COLO829 (cell line): ENCODE results near the gene ADCY2.

Experiments used
- DNase-seq: peaks from one replicate; pipeline ENCODE4 v3.0.0; 2012; ENCODE audit warnings: low spot score

ADCY2 gene

GRCh38 chr5:7745882-7746610 is 350.1 kb downstream of the ADCY2 start:
- peak; percentile 40 for DNase-seq

DNA sequence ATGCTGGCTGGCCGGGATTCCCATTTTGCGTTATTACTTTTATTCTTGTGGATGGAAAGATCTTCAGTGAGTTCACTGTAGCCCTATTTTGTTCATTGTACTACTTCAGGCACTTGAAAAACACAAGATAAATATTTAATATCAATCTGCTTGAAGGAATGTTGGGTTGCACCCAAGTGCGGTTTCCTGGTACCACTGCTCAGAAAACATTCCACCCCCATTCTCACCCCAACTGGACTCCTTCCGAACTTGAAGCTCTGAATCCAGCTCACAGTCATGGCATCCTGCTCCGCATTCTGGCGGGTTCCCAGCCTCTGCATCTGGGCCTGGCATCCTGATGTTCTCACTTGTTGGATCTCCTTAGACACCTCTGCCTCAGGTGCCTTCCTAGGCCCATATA is 351.8 kb downstream of the ADCY2 start:
- no peak for DNase-seq

DNA sequence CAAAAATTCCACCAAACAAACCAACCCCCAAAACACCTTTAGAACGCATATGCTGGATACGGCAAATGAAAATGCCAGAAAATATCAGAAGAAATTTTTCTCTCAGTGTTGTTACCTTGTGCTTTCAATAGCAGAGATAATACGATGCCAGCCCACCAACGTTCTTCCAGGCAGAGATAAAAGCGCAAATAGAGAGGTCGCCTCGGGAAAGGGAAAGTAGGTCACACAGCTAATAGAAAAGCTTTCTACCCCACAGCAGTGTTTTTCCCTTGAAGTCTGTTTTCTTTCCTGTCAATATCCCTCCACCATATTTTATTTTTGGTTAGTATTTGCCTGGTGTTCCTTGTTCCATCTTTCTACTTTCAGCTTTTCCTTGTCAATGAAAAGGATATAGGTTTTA is 353.7 kb downstream of the ADCY2 start:
- DNase-seq, result no peak

DNA sequence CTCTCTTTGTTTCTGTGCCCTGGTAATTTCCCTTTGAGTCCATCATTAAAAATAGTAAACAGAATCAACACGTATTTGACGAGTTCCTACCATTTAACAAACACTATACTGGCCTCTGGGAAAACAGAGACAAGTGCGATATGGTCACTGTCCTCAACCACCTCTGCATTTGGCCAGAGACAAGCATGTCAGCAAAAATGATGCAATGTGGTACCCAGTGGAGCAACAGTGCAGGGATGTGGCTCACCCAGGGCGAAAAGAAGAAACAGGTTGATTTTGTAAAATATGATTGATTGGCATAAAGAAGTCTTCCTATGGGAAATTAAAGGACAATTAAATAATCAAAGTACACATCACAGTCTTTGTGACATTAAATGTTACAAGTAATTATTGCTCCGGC is 355.9 kb downstream of the ADCY2 start:
- DNase-seq, result no peak

DNA sequence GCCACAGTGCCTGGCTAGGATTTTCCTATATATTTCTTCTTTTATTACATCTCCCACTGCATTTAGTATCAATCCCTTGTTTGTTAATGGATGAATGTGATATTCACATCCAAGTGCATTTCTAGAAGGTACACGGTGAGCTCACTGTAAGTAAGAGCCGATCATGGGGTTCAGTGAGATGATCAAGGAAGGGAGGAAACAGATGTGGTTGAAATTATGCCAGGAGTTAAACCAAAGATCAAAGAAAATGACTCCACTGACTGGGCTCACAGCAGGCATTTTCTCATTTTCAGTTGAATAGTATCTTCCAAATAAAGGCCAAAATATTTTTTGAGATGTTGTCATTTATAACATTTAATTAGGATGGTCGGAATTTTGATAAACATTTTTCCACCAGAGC is 357.2 kb downstream of the ADCY2 start:
- DNase-seq, result no peak

- no peak for DNase-seq
Observed at GRCh38 chr5:7753596-7753995, 357.7 kb downstream of the ADCY2 start.

- no peak for DNase-seq
Observed at GRCh38 chr5:7754490-7754889, 358.6 kb downstream of the ADCY2 start.

- DNase-seq, result peak; percentile 24
Observed at GRCh38 chr5:7754997-7755596, 359.2 kb downstream of the ADCY2 start.

- DNase-seq, result no peak
Observed at GRCh38 chr5:7755958-7756357, 360.0 kb downstream of the ADCY2 start.

DNA sequence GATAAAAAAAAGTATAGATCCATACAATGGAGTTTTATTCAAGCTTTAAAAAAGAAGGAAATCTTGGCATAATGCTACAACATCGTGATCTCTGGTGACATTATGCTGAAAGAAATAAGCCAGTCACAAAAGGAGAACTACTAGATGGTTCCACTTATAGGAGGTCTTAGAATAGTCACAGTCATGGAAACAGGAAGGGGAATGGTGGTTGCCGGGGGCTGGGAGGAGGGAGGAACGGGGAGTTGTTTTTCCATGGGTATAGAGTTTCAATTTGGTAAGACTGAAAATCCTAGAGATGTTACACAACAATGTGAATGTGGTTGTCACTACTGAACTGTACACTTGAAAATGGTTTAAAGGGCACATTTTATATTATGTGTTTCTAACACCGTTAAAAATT is 360.5 kb downstream of the ADCY2 start:
- no peak for DNase-seq

GRCh38 chr5:7759257-7759871 is 363.4 kb downstream of the ADCY2 start:
- DNase-seq, result no peak

DNA sequence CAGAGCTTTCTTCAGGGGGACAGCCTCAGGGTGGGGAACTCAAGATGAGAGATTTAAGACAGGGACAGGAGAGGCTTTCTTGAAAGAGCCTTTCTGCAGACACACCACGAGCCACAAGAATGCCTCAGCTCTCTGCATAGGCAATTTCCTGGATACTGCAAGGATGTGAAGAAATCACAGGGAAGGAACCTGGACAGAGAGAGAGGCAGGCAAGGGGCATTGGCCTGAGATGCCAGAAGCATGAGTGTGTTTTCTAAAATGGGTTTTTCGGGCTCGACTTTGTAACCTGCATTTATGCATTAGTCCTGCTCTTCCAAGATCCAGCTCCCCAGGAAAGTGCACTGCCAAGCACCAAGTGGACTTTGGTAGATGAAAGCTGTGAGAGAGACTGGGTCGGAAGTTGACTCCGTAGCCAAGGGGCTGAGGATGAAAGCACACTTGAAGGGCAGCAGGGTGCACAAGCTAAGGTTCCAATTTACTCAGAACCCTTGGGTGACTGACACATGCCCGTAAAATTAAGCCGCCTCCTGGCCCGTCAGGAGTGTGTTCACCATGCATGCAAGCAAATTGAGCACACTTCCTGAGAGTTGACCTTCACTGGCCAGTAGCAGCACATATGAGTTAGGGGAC is 364.1 kb downstream of the ADCY2 start:
- DNase-seq, result no peak

- DNase-seq, result no peak
Observed at GRCh38 chr5:7762267-7762666, 366.3 kb downstream of the ADCY2 start.

DNA sequence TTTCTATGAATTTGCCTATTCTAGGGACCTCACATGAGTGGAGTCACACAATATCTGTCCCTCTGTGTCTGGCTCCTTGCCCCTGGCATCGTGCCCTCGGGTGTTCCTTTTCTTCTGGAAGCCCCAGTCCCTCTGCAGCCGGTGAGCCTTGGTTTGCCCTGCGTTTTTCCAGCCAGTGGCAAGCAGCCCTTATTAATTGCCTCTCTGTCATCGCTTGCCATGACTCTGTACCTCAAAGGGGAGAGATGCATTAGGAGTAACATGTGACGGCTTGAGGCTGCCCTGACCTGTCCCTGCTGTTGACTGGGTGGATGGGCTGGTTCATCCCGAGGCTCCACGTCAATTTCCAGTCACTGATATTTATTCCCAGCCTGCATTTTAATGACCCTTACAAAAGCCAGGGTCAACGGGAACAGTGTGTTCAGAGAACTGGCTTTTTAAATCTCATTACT is 367.7 kb downstream of the ADCY2 start:
- DNase-seq, result no peak

GRCh38 chr5:7764452-7764851 is 368.5 kb downstream of the ADCY2 start:
- DNase-seq, result no peak

GRCh38 chr5:7770436-7770835 is 374.5 kb downstream of the ADCY2 start:
- DNase-seq, result peak; percentile 28

DNA sequence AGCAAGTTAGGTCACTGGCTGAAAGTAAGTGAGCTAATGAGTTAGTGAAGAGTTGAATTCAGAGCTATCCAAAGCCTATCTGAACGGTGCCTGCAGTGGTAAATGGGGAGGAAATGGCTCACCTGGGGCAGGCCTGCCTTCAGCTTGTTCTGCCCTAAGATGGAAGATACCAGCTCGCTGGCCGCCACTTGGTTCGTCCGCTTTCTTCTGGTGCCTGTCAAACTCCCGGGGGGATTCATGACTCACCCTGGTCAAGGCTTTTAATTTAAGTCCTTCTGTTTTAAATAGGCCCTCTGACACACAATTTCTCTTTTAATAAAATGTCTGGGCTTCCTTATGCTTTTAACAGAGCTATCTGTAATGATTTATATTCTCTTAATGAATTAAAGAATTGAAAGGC is 376.2 kb downstream of the ADCY2 start:
- DNase-seq, result no peak

DNA sequence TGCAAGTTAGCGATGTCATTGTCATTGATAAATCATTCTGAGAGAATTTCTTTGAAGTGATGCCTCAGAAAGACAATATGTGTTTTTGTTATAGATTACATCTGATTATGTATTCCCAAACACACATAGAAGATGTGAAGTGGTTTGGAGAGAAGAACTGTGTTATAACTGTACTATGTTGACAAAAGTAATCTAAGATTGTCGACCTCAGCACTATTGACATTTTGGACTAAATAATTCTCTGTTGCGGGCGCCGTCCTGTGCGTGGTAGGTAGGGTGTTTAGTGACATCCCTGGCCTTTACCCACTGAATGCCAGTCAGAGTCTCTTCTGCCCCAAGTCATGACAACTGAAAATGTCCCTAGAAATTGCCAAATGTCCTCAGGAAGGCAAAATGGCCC is 377.2 kb downstream of the ADCY2 start:
- DNase-seq, result no peak

GRCh38 chr5:7776442-7776841 is 380.5 kb downstream of the ADCY2 start:
- DNase-seq, result no peak

DNA sequence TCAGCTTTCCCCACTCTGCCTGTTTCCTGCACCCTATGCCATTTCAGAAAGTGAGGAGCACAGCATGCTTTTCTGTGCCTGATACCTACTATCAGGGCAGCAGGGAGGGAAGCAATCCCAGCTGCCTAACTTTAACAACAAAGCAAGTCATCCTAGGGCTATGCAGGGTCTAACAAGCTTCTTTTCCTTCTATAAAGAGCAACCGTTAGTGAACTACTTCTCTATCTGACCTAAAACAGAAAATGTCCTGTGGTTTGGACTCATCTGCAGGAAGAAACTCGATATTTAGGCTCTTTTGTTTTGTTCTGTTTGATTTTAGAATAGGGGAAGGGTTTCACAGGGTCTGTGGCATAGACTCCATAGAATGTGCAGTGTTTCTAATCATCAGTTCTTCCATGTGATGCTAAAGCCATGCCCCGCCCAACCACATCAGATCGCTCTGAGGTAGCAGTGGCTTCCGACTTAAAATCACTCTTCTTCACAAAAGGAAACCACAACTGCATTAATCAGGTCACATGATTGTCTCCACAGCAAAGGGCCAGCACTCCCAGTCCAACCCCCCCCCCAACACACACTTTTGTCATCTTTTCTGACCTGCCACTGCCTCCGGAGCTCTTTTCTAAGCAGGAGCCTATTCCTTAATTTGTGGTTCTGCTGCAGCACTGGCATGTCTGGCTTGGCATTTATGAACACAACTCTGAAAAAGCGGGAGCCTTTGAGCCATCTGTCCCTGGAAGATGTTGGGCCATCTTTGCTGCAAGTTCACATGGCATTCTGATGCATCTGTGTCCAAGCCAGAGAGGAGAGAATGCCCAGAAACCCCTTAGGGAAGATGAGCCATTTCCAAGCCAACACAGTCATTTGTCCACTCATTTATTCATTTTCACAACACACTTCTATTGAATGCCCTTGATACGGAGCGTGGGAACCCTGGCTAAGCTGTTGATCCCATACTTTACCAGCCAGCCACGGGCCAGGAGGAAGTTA is 383.4 kb downstream of the ADCY2 start:
- peak; percentile 13 for DNase-seq

DNA sequence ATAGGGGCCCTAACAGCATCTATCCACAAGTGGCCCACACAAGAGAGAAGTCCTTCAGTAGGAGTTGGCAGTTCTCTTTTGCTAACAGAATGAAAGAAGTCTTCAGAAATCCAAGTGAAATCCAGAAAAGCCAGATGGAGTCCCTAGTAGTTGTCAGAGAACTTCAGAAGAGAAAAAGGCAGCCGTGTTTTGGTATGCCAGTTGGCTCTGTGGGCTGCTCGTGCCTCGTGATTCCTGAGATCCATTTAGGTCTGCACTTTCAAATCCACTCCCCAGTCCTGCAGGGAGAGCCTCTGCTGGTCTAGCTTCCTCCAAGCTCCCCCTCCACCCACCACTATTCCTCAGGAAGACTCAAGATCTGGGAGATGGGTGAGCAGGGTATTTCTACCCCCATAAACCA is 386.0 kb downstream of the ADCY2 start:
- no peak for DNase-seq
